ENCODE measurements around the gene HOXD13. TPM values are rescaled to one million over a fixed set of nuclear protein-coding genes. Genes with fewer than 3 reads are reported as not detected.

Gene HOXD13
- total and polyA plus RNA-seq, 2 donors (not counting 1 experiment from before 2014, with no cell fraction given) = not detected

- CTCF ChIA-PET = no interaction called here
- no peaks in the 10 kb centered on the region for H3K36me3 ChIP-seq (replicated peaks in 1 of 2; ENCODE audit: control extremely low read depth in 1 of 2, control insufficient read depth in 1 of 2, extremely low read depth in 1 of 2, insufficient read depth in 2 of 2, low read length in 1 of 2)
- H3K27me3 ChIP-seq (replicated peaks in 1 of 4; ENCODE audit: control extremely low read depth in 1 of 4, control insufficient read depth in 3 of 4, insufficient read depth in 4 of 4, low read length in 3 of 4) = peaks cover 0 to 88% (median 84%) of the 10 kb centered on the region in 4 experiments
- no peak overlapping the region for H2AFZ ChIP-seq (ENCODE audit: insufficient read depth, low read depth, low read length, poor library complexity, severe bottlenecking)
- peaks cover 84% of the 10 kb centered on the region for H3K27me3 Mint-ChIP-seq
- H3K9me3 Mint-ChIP-seq (ENCODE audit: insufficient read depth) = no peaks in the 10 kb centered on the region
- no peak overlapping the region for H3K9ac ChIP-seq (ENCODE audit: low read length)
- H4K20me1 ChIP-seq (ENCODE audit: control insufficient read depth, insufficient read depth, low read length, poor library complexity, severe bottlenecking) = no peaks in the 10 kb centered on the region
- peak overlapping the region; percentile 15 for H3K27ac Mint-ChIP-seq
- peaks cover 0 to 22% (median 6%) of the 10 kb centered on the region in 3 donors for H3K9me3 ChIP-seq (ENCODE audit: control extremely low read depth in 1 of 3, control insufficient read depth in 2 of 3, insufficient read depth in 1 of 3, low read length in 2 of 3)
- peaks cover 33% of the 10 kb centered on the region for H3K4me1 Mint-ChIP-seq
- POLR2A ChIA-PET = no interaction called here
- H3K79me2 ChIP-seq (ENCODE audit: control insufficient read depth, insufficient read depth, low read length) = no peaks in the 10 kb centered on the region
- peaks cover 21 to 51% of the 10 kb centered on the region in 2 donors for H3K4me1 ChIP-seq (ENCODE audit: control insufficient read depth in 2 of 2, insufficient read depth in 2 of 2, low read length in 2 of 2)
- H3K4me3 Mint-ChIP-seq = no peak overlapping the region
- no peak for TF ChIP-seq EZH2 (IDR thresholded peaks at IDR 0.05; ENCODE audit: borderline replicate concordance, insufficient read depth, low read depth, low read length, poor library complexity, severe bottlenecking)
- DNase-seq (no peak), ATAC-seq (ENCODE audit: low read depth) (no peak)
- intact Hi-C loops (cut with micrococcal nuclease) = no loop called here
- H3K27ac ChIP-seq (ENCODE audit: low read length in 2 of 2) = no peak overlapping the region
- H3K4me3 ChIP-seq (ENCODE audit: control extremely low read depth in 1 of 5, extremely low read depth in 1 of 5, insufficient read depth in 1 of 5, low read depth in 2 of 5, low read length in 4 of 5) = no peak overlapping the region
- no peak overlapping the region for H3K4me2 ChIP-seq (replicated peaks; ENCODE audit: low read depth, low read length, poor library complexity, severe bottlenecking)
These were observed 42.5 kb downstream of the HOXD13 start for GRCh38 chr2:176135035-176135440.

GRCh38 chr2:176136374-176137251, 44.1 kb downstream of the HOXD13 start:
- Histone ChIP-seq H3K9me3 (ENCODE audit: control extremely low read depth in 1 of 3, control insufficient read depth in 2 of 3, insufficient read depth in 1 of 3, low read length in 2 of 3) (peaks cover 0 to 33% (median 6%) of the 10 kb centered on the region in 3 donors), H3K4me2 (replicated peaks; ENCODE audit: low read depth, low read length, poor library complexity, severe bottlenecking) (peak overlapping the region; percentile 43), H3K79me2 (ENCODE audit: control insufficient read depth, insufficient read depth, low read length) (no peaks in the 10 kb centered on the region), H3K9ac (ENCODE audit: low read length) (no peak overlapping the region), H2AFZ (ENCODE audit: insufficient read depth, low read depth, low read length, poor library complexity, severe bottlenecking) (peak overlapping the region; percentile 6), H3K4me3 (ENCODE audit: control extremely low read depth in 1 of 5, extremely low read depth in 1 of 5, insufficient read depth in 1 of 5, low read depth in 2 of 5, low read length in 4 of 5) (no peak overlapping the region), H3K27ac (ENCODE audit: low read length in 2 of 2) (no peak overlapping the region), H4K20me1 (ENCODE audit: control insufficient read depth, insufficient read depth, low read length, poor library complexity, severe bottlenecking) (no peaks in the 10 kb centered on the region), H3K36me3 (replicated peaks in 1 of 2; ENCODE audit: control extremely low read depth in 1 of 2, control insufficient read depth in 1 of 2, extremely low read depth in 1 of 2, insufficient read depth in 2 of 2, low read length in 1 of 2) (no peaks in the 10 kb centered on the region), H3K4me1 (ENCODE audit: control insufficient read depth in 2 of 2, insufficient read depth in 2 of 2, low read length in 2 of 2) (peaks cover 27 to 48% of the 10 kb centered on the region in 2 donors), H3K27me3 (replicated peaks in 1 of 4; ENCODE audit: control extremely low read depth in 1 of 4, control insufficient read depth in 3 of 4, insufficient read depth in 4 of 4, low read length in 3 of 4) (peaks cover 0 to 91% (median 83%) of the 10 kb centered on the region in 4 experiments)
- TF ChIP-seq EZH2 (IDR thresholded peaks at IDR 0.05; ENCODE audit: borderline replicate concordance, insufficient read depth, low read depth, low read length, poor library complexity, severe bottlenecking) (peak; percentile 35), CTCF (IDR thresholded peaks at IDR 0.05) (no peak)
- DNase-seq (peak; percentile 33), ATAC-seq (ENCODE audit: low read depth) (no peak)
- Mint-ChIP-seq H3K27me3 (peaks cover 84% of the 10 kb centered on the region), H3K9me3 (ENCODE audit: insufficient read depth) (no peaks in the 10 kb centered on the region), H3K4me3 (peak overlapping the region; percentile 49), H3K4me1 (peaks cover 33% of the 10 kb centered on the region), H3K27ac (no peak overlapping the region)
- ChIA-PET CTCF (interaction anchor here (1.3 kb wide), 1 partner anchor 17 kb away, joined by 3 read pairs; no protein-coding TSS in a partner anchor), POLR2A (no interaction called here)
- intact Hi-C loops (cut with micrococcal nuclease) = no loop called here
- WGBS (ENCODE audit: insufficient coverage) = 6% methylated on average over 61 of the region's 71 CpGs

Measured in B cell (primary cell).